22Rv1 (cell line): ENCODE results near the gene MAGOH.
"Not testable (repeated sequence)": the region's sequence is repeated elsewhere in the genome, so short reads cannot be mapped to it uniquely, and the experiment has no call there.

ENCODE experiments used
- H3K27ac ChIP-seq: fragments of 450-650 bp; 2 replicates; pipeline ENCODE4 v1.5.1; 2017
- ZFX ChIP-seq: fragments of 450-650 bp; IDR thresholded peaks from 2 replicates; pipeline ENCODE4 v1.6.1; 2017; ENCODE audit warnings: antibody characterized with exemption, borderline replicate concordance
- TF ChIP-seq, protein P1 (sequence below): fragments of 450-650 bp; IDR thresholded peaks from 2 replicates; pipeline ENCODE4 v1.5.1; 2017; ENCODE audit warnings: mild to moderate bottlenecking

The MAGOH gene

DNA sequence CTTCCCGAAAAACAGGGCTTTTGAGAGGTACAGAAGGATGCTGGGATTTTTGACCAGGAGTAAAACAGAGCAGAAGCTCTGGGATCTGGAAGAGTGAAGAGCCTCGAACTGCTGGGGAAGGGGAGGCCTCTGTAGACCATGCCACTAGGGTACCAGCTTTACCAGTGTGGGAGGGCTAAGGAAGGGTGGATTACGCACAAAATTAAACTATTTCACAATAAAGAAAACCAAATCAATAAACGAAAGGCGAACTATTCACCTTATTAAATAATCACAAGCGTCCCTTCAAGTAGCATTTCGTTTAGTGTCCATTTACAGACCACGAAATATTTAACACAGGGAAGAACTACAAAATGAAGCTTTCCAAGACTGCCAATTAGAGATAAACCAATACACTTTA is 18.6 kb downstream of the MAGOH start:
- peak overlapping the region; percentile 93 for H3K27ac ChIP-seq
- TF ChIP-seq ZFX = no peak
- TF ChIP-seq, protein P1, sequence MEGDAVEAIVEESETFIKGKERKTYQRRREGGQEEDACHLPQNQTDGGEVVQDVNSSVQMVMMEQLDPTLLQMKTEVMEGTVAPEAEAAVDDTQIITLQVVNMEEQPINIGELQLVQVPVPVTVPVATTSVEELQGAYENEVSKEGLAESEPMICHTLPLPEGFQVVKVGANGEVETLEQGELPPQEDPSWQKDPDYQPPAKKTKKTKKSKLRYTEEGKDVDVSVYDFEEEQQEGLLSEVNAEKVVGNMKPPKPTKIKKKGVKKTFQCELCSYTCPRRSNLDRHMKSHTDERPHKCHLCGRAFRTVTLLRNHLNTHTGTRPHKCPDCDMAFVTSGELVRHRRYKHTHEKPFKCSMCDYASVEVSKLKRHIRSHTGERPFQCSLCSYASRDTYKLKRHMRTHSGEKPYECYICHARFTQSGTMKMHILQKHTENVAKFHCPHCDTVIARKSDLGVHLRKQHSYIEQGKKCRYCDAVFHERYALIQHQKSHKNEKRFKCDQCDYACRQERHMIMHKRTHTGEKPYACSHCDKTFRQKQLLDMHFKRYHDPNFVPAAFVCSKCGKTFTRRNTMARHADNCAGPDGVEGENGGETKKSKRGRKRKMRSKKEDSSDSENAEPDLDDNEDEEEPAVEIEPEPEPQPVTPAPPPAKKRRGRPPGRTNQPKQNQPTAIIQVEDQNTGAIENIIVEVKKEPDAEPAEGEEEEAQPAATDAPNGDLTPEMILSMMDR = no peak

- TF ChIP-seq, protein P1 = no peak
Measured at GRCh38 chr1:53218201-53218600, 20.1 kb downstream of the MAGOH start.

GRCh38 chr1:53214376-53214940 is 23.9 kb downstream of the MAGOH start:
- no peak for TF ChIP-seq ZFX
- TF ChIP-seq, protein P1 = no peak
- H3K27ac ChIP-seq = no peak overlapping the region

More at GRCh38 chr1:53218201-53218600, 20.1 kb downstream of the MAGOH start:
- H3K27ac ChIP-seq = no peak overlapping the region

DNA sequence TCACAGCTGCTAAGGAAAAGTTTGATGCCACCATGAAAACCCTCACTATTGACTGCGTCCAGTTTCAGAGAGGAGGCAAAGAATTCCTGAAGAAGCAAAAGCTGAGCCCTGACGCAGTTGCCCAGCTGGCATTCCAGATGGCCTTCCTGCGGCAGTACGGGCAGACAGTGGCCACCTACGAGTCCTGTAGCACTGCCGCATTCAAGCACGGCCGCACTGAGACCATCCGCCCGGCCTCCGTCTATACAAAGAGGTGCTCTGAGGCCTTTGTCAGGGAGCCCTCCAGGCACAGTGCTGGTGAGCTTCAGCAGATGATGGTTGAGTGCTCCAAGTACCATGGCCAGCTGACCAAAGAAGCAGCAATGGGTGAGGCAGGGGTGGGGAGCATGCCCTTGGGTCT is 27.4 kb downstream of the MAGOH start:
- TF ChIP-seq, protein P1 = no peak
- TF ChIP-seq ZFX = no peak
- H3K27ac ChIP-seq = no peak overlapping the region

- no peak overlapping the region for H3K27ac ChIP-seq
- no peak for TF ChIP-seq ZFX
- TF ChIP-seq, protein P1 = no peak
Measured at GRCh38 chr1:53210352-53210751, 28.0 kb downstream of the MAGOH start.

- no peak overlapping the region for H3K27ac ChIP-seq
- TF ChIP-seq, protein P1 = no peak
- no peak for TF ChIP-seq ZFX
Measured at GRCh38 chr1:53207726-53208125, 30.6 kb downstream of the MAGOH start.

DNA sequence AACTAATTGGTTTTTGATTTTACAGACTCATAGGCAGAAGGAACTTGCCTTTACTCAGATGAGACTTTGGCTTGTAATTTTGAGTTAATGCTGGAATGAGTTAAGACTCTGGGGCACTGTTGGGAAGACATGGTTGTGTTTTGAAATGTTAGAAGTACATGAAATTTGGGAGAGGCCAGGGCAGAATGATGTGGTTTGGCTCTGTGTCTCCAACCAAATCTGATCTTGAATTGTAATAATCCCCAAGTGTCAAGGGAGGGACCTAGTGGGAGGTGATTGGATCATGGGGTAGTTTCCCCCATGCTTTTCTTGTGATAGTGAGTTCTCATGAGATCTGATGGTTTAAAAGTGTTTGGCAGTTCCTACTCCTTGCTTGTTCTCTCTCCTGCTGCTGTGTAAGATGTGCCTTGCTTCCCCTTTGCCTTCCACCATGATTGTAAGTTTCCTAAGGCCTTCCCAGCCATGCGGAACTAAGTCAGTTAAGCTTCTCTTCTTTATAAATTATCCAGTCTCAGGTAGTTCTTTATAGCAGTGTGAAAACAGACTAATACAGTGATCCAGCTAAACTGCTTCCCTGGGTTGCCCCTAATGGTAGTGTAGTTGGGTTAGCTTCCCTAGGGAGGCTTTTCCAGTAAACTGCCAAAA is 31.5 kb downstream of the MAGOH start:
- TF ChIP-seq, protein P1 = no peak
- TF ChIP-seq ZFX = no peak

GRCh38 chr1:53206083-53206685 is 32.1 kb downstream of the MAGOH start:
- not testable (repeated sequence) for H3K27ac ChIP-seq

More for the DNA sequence above, 31.5 kb downstream of the MAGOH start:
- H3K27ac ChIP-seq = no peak overlapping the region

DNA sequence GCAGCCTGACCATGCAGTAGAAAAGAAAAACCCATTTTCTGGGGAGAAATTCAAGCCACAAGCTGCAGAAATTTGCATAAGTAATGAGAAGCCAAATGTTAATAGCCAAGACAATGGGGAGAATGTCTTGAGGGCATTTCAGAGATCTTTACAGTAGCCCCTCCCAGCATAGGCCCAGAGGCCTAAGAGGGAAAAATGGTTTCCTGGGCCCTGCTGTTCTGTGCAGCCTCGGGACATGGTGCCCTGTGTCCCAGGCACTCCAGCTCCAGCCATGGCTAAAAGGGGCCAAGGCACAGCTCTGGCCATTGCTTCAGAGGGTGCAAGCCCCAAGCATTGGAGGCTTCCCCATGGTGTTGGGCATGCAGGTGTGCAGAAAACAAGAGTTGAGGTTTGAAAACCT is 32.8 kb downstream of the MAGOH start:
- H3K27ac ChIP-seq = not testable (repeated sequence)
